NCI-H748 (cell line): ENCODE results near the gene NDUFS6.
"Not testable (repeated sequence)": the region's sequence is repeated elsewhere in the genome, so short reads cannot be mapped to it uniquely, and the experiment has no call there.

Experiments
- DNase-seq: peaks from one replicate; lab custom pipeline; 2025; ENCODE audit not compliant: unreplicated experiment; lab: John Stamatoyannopoulos, UW

NDUFS6 gene

DNA sequence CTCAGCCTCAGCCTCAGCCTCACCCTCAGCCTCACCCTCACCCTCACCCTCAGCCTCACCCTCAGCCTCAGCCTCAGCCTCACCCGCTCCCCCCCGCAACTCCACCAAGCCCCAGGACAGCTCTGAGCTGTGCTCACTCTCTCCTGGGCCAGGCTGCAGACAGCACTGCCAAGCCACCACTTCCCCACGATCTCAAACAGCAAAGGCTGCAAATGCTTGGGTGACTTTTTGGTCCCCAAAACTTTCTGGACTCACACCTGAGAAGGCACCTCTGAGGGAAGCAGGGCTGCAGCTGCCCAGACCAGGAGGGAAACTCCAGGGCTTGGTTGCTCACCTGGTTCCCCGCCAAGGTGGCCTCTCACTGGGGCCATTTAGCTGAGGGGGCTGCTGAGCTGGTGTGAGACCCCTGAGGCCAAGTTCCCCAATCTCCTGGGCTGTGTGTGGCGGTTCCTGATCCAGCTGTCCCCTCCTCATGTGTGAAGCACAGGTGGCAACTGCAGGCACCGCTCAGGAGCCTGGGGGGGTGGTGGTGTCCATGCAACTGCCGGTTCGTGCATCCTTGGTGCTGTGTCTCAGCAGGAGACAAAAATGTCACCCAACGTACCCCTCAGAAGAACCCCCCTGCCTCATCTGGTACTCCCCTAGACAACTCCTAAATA lies 19.4 kb upstream of the NDUFS6 start:
- DNase-seq, result no peak

DNA sequence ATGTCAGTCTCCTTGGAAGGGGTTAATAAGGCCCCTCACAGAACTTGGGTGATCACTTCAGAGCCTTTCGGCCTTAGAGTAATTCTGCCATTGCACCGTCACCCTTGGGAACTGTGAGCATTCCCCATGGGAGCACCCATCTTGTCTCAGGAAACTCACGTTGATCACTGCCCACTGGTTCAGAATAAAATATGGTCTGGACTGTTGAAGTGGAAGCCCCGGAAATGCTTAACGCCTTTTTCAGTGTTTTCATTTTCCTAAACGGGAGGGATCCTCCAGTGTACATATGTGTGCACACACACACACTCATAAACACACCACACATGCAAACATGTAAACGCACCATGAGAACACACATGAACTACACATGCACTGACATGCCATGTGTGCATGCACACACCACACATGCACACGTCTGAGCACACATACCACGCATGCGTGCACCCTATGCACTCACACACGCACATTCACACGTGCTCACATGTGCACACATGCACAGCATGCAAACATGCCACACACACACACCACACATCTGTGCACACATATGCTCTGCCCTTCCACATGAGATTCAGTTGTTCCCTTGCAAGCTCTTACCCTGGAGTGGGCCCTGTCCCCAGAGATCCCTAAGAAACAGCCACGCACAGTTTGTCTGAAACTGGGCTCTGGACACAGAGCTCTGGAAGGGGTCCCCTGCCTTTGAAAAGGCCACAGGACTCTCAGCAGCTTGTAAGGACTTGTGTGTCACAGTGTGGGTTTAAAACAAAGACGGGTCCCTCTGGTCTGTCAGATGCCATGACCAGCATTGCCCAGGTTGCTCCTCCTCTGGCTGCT lies 18.6 kb upstream of the NDUFS6 start:
- no peak for DNase-seq

DNA sequence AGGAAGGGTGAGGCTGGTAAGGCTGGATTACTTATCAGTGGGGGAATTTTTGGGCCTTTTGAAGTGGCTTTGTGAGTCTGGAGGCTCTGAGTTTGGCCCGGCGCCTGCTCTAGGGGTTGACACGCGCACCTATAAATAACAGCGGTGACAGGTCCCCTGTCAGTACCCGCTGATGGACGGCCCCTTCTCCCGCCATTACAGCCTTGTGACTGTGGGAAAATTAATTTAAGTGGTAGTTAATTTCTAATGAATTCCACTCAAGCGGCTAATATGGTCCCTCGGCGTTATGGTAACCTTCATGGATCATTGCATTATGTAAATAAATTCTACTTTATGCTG lies 18.0 kb upstream of the NDUFS6 start:
- peak; percentile 57 for DNase-seq

DNA sequence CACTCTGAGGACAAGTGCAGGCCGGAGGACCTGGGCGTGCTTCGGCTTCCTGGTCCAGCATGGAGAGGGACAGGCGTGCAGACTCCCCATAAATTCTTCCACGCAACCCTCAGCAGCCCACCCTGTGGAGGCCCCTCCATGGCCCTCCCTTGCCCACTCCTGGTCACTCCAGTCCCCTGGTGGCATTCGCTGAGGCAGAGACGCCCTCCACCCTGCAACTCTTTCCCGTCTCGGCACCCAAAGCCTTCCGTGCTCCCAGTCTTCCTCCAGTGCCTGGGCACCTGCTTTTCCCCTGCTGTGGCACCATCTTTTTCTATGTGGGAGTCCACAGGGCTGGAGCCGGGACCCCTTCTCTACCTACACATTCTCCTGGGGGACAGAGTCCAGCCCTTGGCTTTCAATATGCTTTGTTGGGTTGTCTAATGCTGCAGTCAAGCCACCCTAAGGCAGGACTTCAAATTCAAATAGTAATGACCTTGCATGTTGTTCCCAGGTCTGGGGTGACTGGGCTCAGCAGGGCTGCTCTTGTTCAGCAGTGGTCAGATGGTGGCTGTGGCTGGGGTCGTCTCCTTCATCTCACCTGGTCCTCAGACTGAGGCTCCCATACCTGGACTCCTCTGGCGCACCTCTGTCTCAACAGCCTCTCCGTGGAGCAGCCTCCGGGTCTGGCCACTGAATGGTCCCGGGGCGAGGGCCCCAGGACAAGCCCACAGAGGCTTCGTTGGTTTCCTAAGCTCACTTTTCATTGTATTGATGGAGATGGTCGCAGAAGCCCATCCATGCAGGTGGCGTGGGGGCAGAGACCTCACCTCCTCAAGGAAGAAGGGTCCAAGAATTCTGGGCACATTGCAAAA lies 16.8 kb upstream of the NDUFS6 start:
- no peak for DNase-seq

DNA sequence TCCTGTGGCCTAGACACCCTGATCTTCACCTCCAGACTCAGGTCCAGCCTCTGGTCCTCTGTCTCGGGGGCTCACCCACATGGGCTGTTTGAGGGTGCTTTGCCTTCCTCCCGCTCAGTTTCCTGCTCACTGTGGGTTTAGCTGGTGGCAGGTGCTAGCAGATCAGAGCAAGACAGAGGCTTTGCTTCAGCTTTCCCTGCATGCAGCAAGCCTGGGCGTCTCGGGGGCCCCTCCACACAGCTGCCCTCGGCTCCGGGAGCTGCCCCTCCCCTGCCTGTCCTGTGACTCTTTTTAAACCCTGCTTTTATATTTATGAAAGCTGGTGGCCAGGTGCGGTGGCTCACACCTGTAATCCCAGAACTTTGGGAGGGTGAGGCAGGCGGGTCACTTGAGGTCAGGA lies 16.1 kb upstream of the NDUFS6 start:
- no peak for DNase-seq

DNA sequence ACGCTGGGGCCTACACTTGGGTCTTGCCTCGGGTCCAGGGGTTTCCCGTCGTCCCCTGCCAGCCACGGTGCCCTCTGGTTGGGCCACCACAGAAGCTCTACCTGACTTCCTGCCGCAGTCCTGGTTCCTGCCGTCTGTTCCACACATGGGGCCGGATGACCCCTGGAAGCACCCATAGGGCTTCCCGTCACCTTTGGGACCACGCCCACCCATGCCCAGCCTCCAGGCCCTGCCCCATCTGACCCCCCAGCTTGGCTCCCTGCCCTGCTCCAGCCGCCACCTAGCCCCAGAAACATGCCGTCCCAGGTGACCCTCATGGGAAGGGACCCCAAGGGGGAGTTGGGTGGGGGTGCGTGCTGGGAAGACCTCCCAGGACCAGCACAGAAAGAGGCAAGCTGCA lies 15.2 kb upstream of the NDUFS6 start:
- DNase-seq, result no peak

DNA sequence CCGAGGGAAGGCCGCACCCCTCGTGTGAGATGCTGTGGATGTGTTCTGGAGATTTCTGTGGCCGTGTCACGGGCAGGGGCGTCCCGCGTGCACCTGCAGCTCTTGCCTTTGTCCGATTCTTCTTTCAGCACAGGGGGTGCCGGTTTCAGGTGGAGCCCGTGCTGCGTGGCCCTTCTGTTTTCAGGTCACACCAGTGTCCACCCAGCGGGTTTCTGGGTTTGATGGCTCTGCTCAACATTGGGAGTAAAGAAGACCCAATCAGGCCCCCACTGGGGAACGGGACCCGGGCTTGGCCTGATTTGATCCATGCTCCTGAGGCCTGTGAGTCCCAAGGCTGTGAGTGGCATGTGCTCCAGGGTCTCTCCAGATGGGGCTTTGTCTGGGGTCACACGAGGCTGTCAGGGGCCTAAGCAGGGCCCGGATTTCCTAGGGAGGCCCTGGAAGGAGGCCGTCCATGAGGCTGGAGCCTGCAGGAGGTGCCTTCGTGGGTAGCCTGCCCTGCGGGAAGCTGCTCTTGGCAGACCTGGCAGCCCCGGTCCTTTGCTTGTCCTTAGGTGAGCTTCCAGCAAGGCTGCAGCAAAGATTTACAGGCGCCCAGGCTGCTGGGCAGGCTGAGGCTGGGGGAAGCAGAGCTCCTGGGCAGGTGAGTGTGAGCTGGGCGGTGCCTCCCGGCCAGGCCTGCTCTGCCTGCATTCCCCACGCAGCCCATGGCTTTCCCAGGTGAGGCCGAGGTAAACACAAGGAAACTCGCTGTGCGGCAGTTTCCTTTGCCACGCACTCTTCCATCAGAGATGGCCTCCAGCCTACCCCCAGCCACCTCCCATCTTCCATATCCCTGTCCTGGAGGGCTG lies 14.4 kb upstream of the NDUFS6 start:
- no peak for DNase-seq

DNA sequence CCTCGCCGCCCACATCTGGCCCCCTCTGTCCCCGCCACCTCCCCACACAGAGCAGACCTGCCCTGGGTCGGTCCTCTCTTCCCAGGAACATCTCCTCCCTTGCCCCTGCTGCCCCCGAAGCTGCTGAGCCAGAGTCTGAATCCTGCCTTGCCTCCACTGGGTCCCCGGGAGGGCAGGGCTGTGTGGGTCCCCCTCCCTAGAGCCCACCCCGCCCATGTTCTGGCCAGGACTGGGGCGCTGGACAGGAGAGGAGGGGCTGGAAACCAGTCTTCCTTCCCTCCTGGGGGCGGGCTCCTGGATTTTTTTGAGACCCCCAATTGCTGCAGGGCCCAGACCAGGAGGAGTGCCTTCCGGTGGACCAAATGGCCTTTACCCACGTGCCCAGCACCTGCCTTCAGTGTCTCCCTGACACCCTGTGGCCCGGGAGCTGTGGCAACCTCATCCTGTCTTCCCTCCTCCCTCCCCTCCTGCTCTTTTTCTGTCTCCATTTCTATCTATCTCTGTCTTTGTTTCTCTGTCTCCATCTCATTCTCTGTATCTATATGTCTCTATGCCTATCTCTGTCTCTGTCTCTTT lies 13.6 kb upstream of the NDUFS6 start:
- no peak for DNase-seq

DNA sequence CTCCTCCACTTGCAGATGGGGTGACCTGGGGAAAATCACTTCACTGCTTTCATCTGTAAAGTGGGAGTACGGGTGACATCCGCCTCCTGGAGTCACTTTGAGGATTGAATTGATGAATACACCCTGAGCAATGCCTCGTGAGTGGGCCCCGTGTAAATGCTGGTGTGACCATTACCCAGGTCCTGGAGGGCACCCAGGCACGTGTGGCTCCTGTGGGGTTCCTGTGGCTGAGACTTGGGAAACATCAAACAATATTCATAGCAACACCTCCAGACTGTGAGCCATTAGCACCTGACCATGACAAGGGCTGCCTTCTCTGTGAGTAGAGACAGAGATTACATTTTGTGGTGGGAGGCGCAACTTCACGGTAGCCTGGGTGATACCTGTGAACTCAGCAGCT lies 13.0 kb upstream of the NDUFS6 start:
- no peak for DNase-seq

DNA sequence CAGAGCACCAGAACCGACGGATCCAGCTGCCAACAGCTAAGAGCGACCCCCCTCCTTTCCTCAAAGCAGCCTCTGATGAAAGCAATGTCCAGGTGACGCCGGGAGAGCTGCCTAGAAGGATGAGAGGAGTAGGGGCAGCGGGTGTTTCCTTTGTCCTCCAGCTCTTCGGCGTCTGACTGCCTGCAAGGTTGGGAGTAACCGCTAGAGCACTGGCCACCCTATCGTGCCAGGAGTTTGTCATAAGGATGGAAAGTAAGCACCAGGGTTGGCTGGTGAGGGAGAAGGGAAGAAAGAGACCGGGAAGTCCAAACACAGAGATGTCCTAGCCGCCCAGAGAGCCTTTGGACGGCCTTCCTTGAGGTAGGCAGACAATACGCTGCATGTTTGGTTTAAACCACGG lies 12.4 kb upstream of the NDUFS6 start:
- peak; percentile 65 for DNase-seq

DNA sequence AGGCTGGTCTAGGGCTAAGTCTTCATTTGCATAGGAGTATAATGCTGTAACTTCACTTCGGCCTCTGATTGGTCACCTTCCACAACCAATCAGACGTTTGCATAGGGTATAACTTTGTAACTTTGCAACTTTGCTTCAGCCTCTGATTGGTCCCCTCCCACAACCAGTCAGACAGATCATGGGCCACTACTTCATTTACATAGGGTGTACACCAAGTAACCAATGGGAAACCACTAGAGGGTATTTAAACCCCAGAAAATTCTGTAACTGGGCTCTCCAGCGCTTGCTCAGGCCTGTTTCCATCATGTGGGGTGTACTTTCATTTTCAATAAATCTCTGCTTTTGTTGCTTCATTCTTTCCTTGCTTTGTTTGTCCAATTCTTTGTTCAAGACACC lies 11.8 kb upstream of the NDUFS6 start:
- DNase-seq, result not testable (repeated sequence)

DNA sequence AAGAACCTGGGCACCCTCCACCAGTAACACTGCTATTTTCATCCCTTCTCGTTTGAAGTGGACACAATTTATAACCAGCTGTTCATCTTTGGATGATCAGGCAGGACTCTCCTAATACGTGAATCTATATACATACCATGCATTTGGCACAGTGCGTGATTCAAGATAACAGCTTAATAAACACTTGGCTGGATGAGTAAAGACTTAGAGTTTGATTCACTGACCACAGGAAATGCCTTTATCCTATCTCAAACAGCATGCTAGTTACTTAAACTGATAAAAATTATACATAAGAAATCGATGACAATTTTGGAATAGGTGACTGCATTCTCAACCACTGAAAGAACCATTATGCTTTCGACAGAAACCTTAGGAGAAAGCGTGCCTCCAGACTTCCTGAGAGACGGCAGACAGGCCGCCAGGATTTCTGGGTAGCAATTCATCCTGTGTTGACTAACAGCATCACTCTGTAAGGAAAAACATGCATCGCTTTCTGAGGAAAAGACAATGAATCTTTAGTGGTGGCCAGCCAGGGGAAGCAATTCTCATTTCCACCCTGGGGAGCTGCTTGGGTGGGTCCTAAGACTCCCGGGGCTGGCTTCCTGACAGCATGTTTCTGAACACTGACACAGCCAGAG lies 11.3 kb upstream of the NDUFS6 start:
- DNase-seq, result no peak

DNA sequence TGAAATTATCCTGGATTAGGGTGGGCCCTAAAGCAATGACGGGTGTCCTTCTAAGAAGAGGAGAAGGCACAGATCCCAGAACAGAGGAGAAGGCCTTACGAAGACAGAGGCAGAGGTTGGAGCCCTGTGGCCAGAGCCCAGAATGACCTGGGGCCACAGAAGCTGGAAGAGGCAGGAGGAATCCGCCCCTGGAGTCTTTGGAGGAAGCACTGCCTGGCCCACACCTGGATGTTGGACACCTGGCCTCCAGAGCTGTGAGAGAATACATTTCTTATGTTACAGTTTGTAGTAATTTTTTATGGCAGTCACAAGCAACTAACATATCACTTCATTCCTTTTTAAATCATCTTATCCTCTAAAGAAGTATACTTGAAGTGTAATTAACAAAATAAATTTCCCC lies 10.0 kb upstream of the NDUFS6 start:
- DNase-seq, result no peak

DNA sequence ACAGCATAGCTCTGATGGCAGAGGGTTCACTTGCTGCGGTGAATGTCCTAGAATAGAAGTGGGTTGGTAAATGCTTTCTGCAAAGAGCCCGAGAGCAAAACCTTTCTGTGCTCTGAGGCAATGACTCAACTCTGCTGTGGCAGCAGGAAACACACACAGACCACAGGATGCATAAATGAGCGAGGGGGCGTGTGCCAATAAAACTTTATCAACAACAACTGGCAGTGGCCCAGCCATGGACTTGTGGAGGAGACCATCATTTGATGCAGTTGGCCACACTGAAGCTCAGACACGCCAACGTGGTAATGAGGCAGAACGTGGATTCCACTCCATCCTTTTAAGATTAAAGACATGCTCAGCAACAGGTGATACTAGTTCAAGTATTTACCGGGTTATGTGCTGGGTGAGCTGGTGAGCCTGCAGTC lies 8.4 kb upstream of the NDUFS6 start:
- no peak for DNase-seq

DNA sequence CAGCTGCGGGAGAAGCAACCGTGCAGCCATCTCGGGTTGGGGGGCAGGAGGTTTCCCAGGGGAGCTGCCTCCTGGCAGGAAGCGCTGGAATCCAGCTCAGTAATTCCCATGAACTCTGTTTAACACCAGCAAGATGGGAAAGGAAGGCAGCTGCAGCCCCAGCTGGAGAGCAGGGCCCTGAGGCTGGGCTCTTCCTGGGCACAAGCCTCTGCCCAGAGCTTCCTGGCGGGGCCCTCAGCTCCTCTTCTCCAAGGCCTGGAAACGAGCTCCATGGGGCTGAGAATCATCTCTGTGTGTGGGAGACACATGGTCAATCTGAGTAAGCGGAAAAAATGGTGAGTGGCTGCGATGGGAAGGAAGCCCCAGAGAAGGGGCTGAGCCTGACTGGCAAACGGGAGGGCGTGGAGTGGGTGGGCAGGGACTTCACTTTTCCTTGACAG lies 7.9 kb upstream of the NDUFS6 start:
- DNase-seq, result no peak

DNA sequence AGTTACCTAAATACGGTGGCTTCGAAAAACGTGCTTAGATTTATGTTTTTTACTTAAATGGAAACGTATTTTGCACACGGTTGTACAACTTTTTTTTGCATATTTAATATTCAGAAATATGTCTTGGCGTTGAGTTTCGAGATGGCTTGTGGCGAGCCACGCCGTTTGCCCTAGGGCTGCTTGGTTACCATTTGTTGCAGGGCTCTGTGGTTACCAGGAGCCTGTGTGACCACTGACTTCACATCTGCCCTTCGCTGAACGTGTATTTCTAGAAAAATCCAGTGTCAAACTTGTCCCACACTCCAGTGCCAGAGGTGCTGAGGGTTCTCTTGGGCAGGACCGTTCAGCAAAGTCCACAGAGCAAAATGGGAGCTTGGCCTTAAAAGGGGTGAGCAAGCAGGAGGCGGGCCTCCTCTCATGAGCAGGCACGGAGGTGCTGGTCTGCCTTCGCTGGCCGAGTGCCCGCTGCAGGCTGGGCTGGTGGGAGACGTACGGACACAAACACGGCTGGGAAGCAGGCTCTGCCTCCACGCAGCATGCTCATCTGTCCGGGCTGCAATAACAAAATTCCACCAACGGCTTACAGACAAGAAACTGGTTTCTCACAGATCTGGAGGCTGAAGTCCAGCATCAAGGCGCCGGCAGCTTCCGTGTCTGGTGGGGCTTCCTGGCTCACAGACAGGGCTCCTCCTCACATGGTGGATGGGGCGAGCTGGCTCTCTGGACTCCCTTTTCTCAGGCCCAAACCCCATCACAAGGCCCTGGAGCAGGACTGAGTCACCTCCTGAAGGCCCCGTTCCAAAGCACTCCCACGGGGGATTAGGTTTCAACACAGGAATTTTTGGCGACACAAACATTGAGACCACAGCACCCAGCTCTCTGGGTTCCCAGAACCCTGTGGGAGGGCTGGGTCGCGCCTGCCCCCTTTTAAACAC lies 7.0 kb upstream of the NDUFS6 start:
- no peak for DNase-seq

DNA sequence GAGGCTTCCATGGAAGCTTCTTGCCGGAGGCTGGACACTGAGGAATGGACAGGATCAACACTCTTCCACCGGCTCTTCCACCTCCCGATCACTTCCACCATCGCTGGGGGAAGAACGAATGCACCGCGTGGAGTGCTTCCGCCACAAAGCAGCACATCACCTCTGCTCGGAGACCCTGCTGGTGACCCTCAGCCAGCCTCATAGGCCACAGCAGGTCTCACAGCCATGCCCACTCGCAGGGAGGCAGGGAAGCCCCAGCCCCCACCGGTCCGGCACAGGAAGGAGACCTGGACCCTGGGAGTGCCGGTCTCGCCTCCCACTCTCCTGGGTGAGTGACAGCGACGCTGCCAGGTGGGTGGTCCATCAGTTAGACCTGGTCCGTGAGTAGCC lies 6.3 kb upstream of the NDUFS6 start:
- DNase-seq, result no peak

DNA sequence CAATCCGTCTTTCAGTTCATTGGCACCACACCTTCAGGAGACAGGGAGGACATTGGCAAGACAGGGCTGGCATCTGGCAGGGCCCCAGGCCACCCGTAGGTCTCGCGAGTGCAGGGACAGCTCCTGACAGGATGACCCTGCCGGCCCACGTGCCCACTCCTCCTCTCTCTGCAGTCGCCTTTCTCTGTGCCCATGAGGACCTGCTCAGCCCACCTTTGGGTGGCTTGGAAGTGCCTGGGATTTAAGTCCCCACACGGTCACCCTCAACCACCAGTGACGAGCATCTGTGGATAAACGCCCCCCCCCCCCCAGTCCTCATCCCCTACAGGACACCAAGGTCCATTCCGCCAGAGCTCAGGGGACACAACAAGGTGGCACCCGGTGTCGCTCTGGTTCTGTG lies 5.7 kb upstream of the NDUFS6 start:
- no peak for DNase-seq

DNA sequence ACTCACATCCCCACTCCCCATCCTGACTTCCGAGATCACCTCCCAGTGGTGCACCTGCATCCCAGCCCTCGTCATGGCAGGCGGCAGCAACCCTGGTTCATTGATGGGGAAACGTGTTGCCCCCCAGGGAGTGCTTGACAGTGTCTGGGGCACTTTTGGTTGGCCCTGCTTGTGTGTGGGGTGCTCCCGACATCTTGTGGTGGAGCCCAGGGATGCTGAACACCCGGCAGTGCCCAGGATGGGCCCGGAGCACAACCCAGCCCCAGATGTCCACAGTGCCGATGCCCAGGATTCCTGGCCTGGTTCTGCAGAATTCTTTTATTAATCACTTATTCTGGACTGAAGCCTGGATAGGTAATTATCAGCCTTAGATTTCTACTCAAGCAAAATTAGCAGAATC lies 5.3 kb upstream of the NDUFS6 start:
- DNase-seq, result no peak
